RWPE2 (cell line): Measurements from ENCODE around the gene DRG1.

Experiments
- ATAC-seq: fragments of 200-7000 bp; cut with Tn5 transposase; 3 replicates; pipeline ENCODE4 v1.9.1; 2021; ENCODE audit warnings: low read depth
- DNase-seq: peaks from one replicate; pipeline ENCODE4 v3.0.0-alpha.2; 2020; ENCODE audit warnings: low spot score
- H3K27ac ChIP-seq: fragments of 450-650 bp; 2 replicates; pipeline ENCODE4 v1.5.1; 2017; ENCODE audit warnings: mild to moderate bottlenecking; ENCODE audit not compliant: poor library complexity, severe bottlenecking
- H3K27me3 ChIP-seq: fragments of 250-450 bp; sonication (Bioruptor Pico); 2 replicates; pipeline ENCODE4 v1.5.1; 2021; ENCODE audit warnings: mild to moderate bottlenecking, moderate library complexity; ENCODE audit not compliant: insufficient read depth, poor library complexity, severe bottlenecking
- H3K36me3 ChIP-seq: fragments of 250-450 bp; sonication (Bioruptor Pico); 2 replicates; pipeline ENCODE4 v1.5.1; 2020; ENCODE audit warnings: low read depth, mild to moderate bottlenecking, moderate library complexity
- H3K4me1 ChIP-seq: fragments of 250-450 bp; sonication (Bioruptor Pico); 2 replicates; pipeline ENCODE4 v1.5.1; 2021; ENCODE audit warnings: mild to moderate bottlenecking, moderate library complexity; ENCODE audit not compliant: insufficient read depth, poor library complexity, severe bottlenecking
- H3K4me3 ChIP-seq: fragments of 250-450 bp; sonication (Bioruptor Pico); 2 replicates; pipeline ENCODE4 v1.5.1; 2021; ENCODE audit warnings: mild to moderate bottlenecking, moderate library complexity; ENCODE audit not compliant: severe bottlenecking
- H3K9me3 ChIP-seq: fragments of 250-450 bp; sonication (Bioruptor Pico); 2 replicates; pipeline ENCODE4 v1.5.1; 2021; ENCODE audit warnings: mild to moderate bottlenecking, moderate library complexity; ENCODE audit not compliant: severe bottlenecking
- TF ChIP-seq, protein P1 (sequence below): fragments of 450-650 bp; IDR thresholded peaks from one replicate; pipeline ENCODE4 v1.5.1; 2017; ENCODE audit warnings: mild to moderate bottlenecking, moderate library complexity; ENCODE audit not compliant: poor library complexity, severe bottlenecking

Gene DRG1

DNA sequence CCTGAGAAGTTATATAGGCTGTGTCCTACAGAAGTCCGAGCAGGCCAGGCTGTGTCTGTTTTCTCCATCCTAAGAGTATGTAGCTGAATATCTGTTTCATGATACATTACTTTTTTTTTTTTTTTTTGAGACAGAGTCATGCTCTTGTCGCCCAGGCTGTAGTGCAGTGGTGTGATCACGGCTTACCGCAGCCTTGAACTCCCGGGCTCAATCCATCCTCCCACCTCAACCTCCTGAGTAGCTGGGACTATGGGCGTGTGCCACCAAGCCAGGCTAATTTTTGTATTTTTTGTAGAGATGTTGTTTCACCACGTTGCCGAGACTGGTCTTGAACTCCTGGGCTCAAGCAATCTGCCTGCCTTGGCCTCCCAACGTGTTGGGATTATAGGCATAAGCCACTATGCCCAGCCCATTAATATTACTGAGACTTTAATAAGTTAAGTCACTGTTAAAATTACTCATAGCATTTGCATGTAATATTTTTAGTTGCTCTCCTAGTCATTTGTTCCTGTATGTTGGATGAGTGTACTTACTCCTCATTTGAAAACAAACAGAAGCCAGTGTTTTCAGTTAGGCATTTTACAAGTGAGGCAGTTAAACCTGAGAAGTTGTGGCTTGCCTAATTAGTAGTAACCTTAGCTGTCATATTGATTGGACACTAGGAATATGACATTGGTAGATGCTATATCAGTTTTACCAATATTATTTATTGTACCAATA lies 26.1 kb downstream of the DRG1 start:
- DNase-seq (no peak), ATAC-seq (no peak)
- Histone ChIP-seq H3K36me3 (peaks cover 89% of the 10 kb centered on the region), H3K9me3 (no peaks in the 10 kb centered on the region), H3K4me3 (no peak overlapping the region), H3K27ac (no peak overlapping the region), H3K4me1 (no peaks in the 10 kb centered on the region), H3K27me3 (no peaks in the 10 kb centered on the region)
- TF ChIP-seq, protein P1, sequence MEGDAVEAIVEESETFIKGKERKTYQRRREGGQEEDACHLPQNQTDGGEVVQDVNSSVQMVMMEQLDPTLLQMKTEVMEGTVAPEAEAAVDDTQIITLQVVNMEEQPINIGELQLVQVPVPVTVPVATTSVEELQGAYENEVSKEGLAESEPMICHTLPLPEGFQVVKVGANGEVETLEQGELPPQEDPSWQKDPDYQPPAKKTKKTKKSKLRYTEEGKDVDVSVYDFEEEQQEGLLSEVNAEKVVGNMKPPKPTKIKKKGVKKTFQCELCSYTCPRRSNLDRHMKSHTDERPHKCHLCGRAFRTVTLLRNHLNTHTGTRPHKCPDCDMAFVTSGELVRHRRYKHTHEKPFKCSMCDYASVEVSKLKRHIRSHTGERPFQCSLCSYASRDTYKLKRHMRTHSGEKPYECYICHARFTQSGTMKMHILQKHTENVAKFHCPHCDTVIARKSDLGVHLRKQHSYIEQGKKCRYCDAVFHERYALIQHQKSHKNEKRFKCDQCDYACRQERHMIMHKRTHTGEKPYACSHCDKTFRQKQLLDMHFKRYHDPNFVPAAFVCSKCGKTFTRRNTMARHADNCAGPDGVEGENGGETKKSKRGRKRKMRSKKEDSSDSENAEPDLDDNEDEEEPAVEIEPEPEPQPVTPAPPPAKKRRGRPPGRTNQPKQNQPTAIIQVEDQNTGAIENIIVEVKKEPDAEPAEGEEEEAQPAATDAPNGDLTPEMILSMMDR = no peak

DNA sequence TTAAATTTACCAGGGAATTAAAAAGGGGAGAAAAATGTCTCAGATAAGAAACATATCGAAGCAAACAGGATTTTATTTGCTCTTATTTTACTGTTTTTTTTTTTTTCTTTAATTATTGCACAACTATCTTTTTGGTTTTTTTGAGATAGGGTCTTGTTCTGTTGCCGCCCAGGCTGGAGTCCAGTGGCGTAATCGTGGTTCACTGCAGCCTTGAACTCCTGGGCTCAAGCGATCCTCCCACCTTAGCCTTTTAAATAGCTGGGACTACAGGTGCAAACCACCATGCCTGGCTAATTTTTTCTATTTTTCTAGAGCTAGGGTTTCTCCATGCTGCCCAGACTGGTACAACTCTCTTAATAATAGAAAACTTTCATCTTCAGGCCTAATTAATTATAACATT lies 32.5 kb downstream of the DRG1 start:
- H3K36me3 ChIP-seq = peaks cover 95% of the 10 kb centered on the region
- TF ChIP-seq, protein P1 = no peak
- DNase-seq = no peak
- H3K4me3 ChIP-seq = no peak overlapping the region
- no peaks in the 10 kb centered on the region for H3K9me3 ChIP-seq
- H3K27ac ChIP-seq = no peak overlapping the region
- no peaks in the 10 kb centered on the region for H3K4me1 ChIP-seq
- no peak for ATAC-seq
- H3K27me3 ChIP-seq = no peaks in the 10 kb centered on the region

DNA sequence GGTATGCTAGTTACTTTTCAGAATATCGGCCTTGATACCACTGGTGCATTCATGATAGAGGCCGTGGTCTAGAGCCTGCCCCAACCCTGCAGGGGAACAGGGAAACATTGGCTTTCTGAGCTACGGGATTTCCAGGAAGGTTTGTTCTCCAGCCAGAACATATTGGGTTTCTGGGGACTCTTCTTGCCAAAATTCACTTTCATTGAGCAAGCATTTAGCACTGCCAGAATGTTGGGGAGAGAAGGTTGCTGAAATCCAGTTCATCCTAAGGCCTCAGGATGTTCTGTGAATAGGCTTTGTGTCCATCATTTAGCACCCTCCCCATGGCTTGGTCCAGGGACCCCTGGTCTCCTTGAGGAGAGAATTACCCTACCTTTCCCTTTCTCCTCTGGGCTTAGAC lies 36.7 kb downstream of the DRG1 start:
- Histone ChIP-seq H3K4me1 (no peaks in the 10 kb centered on the region), H3K27ac (no peak overlapping the region), H3K27me3 (no peaks in the 10 kb centered on the region), H3K9me3 (no peaks in the 10 kb centered on the region), H3K4me3 (no peak overlapping the region), H3K36me3 (peaks cover 94% of the 10 kb centered on the region)
- DNase-seq = no peak
- ATAC-seq = peak; percentile 20; the same call in 1 of the 3 replicates
- TF ChIP-seq, protein P1 = no peak

DNA sequence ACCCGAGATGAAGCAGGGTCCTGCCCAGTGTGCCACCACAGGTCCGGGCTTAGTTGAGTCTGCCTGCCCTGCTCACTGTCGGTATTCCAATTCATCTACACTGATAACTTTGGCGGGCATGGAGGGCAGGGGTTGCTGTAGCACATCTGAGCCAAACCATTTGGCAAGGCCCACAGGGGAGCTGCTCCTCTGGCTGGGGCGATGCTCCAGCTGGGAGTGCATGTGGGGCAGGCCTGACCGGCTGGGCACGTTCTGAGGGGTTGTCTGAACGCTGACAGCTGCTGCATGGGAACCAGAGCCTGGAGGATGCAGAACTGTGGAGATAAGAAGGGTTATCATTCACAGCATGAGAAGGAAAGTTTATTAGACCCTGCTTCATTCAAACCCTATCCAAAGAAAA lies 40.4 kb downstream of the DRG1 start:
- Histone ChIP-seq H3K4me1 (no peaks in the 10 kb centered on the region), H3K27ac (no peak overlapping the region)

DNA sequence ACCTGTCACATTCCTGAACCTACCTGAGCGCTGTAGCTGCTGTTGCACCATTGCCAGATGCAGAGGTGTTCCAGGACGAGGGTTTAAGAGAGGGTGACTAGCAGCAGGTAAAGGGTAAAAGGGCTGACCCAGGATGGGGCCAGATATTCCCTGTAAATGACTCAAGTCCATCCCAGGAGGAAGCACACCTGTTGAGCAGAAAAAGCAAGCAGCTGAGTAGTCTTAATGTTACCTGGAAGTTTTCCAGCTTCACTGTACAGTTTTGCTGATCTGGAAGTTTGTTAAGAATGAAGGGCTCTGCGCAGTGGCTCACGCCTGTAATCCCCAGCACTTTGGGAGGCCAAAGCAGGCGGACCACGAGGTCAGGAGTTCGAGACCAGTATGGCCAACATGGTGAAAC lies 41.3 kb downstream of the DRG1 start:
- ATAC-seq (no peak), DNase-seq (no peak)
- H3K4me3 ChIP-seq = no peak overlapping the region
- H3K27ac ChIP-seq = no peak overlapping the region
- H3K4me1 ChIP-seq = no peaks in the 10 kb centered on the region
- H3K9me3 ChIP-seq = no peaks in the 10 kb centered on the region
- H3K36me3 ChIP-seq = peaks cover 82% of the 10 kb centered on the region
- no peaks in the 10 kb centered on the region for H3K27me3 ChIP-seq
- TF ChIP-seq, protein P1 = no peak

More for the DNA sequence above, 40.4 kb downstream of the DRG1 start:
- Histone ChIP-seq H3K9me3 (no peaks in the 10 kb centered on the region), H3K27me3 (no peaks in the 10 kb centered on the region), H3K4me3 (no peak overlapping the region), H3K36me3 (peaks cover 85% of the 10 kb centered on the region)
- no peak for ATAC-seq
- TF ChIP-seq, protein P1 = no peak
- DNase-seq = no peak
